HUDEP-2 (cell line): Measurements from ENCODE around the gene FBLN5.
"Not testable (repeated sequence)": the region's sequence is repeated elsewhere in the genome, so short reads cannot be mapped to it uniquely, and the experiment has no call there.

Experiments used
- DNase-seq, 76 experiments: peaks; one replicate each; lab custom pipeline; 2025; ENCODE audit not compliant: unreplicated experiment in 76 of 76; lab: John Stamatoyannopoulos, UW

Gene FBLN5

DNA sequence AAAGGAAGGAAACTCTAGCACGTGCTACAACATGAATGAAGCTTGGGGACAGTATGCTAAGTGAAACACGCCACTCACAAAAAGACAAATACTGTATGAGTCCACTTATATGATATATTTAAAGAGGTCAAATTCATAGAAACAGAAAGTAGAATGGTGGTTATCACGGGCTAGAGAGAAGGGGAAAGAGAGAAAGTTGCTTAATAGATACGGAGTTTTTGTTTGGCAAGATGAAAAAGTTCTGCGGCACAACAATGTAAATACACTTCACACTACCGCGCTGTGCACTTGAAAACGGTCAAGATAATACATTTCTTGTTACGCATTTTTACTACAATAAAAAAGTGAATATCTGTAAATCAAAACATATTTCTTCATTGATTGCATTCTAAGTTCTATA is 37.3 kb downstream of the FBLN5 start:
- DNase-seq = no peak

DNA sequence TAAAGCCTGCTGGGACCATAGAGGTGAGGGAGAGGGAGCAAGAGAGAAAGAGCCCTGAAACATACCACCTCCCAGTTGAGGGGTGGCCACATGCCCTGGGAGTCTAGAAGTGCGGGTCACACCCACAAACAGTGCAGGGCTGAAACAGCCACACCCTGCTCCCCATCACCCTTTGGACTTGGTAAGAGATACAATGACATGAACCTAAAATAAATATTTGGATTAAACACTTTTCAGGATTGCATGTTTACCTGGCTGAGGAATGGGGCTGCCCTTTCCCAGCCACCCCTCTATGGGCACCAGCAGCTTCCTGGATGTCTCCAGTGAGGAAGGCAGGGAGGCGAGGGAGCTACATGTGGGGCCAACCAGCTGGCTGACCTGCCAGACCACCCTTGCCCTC is 41.1 kb downstream of the FBLN5 start:
- no peak for DNase-seq

DNA sequence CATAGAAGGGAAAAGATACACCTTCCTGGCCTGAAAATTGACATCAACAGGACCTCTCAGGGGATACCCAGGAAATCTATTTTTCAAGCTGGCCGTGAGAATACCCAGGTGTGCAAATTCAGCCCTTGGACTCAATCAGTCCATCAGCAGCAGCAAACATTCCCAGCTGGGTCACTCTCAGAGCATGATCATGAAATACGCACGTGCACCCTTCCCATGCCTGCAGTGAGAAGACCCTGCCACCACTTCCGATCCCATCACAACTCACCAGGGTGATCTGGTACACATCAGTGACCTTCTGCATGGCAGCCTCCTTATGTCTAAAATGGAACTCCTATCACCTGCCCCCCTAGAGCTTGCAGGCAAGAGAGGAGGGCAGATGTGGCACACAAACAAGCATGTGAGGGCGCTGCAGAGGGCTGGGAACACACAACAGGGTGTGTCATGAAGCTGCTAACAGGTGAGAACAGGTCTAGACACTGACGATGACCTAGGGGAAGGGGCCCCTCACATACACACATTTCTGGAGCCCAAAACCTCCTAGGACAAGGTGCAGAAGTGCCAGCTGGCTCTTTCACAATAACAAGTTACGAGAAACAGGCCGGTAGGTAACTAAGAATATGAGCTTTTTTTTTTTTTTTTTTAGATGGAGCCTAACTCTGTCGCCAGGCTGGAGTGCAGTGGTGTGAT is 42.4 kb downstream of the FBLN5 start:
- no peak for DNase-seq

DNA sequence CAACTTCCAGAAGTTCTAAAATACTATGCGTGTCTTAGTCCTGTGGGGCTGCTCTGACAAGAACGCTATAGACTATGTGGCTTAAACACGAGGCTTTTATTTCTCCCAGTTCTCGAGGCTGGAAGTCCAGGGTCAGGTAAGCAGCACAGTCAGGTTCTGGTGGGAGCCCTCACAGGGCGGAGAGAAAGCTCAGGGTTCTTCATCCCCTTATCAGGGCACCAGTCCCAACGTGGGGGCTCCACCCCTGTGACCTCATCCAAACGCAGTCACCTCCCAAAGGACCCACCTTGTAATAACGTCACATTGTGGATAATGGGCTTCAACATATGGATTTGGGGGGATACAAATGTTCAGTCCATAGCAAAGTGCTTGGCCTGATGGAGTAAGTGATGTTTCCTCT is 43.0 kb downstream of the FBLN5 start:
- DNase-seq = no peak

DNA sequence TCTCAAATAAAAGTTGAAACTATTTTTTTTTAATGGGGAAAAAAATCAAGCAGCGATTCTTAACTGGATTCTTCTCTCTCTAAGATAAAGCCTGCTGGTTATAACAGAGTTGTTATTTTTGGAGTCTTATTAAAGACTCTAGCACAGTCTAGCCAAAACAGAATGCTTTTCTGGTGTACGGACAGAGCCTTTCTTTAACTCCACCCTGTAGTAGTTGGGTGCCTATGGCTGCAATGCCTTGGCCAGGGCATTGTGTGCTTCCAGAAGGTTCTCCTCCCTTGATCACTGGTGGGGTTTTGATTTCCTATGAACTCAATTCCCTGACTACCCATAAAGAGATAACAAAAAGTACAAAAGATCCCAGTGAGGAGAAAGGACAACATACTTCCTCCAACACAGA is 44.4 kb downstream of the FBLN5 start:
- DNase-seq = no peak

DNA sequence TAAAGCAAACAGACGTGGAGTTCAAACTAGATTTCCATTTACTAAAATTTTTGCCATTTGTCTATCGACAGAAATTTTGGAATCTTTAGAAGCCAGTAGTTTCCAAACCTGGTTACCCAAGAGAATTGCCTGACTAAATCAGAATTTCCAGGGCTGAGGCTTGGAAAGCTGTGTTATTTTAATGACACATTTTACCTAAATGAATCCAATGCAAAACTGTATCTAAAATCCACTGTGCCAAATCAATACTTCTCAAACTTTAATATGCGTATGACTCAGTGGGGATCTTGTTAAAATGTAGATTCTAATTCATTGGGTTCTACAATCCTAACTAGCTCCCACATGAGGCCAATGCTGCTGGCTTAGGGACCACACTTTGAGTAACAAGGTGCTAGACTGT is 45.2 kb downstream of the FBLN5 start:
- no peak for DNase-seq

DNA sequence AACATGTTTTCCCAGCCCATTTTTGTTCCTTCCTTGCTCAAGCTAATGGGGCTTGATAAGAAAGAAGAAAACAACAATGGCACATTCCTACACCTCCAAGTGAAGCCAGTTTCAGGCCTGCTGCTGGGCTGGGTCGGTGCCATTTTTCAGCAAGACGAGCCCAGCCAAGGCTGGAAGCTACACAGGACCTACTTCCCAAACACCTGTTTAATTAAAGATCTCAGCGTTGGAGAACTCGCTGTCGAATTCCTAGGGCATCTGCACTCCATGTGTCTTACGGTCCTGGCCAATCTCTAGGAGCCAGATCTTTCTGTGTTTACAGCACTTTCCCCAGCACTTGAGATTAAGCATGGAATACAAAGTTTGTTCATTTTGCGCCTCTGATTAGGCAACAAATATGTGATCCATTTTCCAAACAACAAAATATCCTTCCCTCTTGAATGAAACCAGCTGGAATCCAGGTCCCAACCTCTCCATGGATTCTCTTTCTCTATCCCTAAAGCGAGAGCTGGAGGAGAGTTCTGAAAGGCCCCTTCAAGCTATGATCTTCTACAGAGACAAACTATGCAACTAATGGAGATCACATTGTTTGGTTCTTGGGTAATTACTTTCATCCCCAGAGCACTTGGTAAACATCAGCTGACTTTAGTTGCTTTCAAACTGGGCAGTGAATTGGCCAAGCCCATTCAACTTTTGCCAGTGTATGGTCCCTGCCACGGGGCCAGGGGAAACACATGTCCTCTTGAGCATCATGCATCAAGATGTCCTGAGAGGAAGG is 45.9 kb downstream of the FBLN5 start:
- DNase-seq = no peak

DNA sequence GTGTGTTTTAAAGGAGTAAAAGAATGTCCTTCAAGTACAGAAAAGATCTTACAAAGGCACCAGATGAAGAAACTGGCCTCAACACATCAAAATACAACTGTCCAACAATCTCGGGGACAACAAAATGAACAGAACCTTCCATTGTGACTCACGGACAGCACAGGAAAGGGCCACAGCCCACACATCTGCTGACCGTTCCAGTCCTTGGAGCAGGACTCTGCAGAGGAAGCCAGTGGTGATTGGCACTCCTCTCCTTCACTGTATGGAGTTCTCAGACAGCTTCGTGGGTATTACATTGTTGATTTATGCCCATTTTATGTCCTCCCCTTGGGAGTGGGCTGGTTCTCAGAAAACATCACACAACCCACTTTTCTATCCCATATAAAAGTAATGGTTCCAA is 47.7 kb downstream of the FBLN5 start:
- DNase-seq = no peak

DNA sequence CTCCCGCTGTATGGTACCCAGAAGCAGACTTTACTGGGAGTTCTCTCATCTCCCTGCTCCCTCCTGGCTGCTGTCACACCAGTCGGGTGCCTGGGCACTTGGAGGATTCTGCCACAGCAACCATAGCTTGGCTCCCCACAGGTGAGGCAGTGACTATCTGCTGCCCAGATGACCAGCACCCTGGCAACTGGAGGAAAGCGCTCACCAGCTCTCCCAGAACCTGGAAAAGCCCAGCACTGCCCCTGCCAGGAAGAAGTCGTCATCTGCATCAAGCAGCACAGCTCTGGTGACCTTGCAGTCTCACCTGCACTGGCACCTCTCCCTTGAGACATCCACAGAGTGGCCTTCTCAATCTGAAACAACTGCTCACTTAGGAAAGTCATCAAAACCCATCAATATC is 48.3 kb downstream of the FBLN5 start:
- no peak for DNase-seq

DNA sequence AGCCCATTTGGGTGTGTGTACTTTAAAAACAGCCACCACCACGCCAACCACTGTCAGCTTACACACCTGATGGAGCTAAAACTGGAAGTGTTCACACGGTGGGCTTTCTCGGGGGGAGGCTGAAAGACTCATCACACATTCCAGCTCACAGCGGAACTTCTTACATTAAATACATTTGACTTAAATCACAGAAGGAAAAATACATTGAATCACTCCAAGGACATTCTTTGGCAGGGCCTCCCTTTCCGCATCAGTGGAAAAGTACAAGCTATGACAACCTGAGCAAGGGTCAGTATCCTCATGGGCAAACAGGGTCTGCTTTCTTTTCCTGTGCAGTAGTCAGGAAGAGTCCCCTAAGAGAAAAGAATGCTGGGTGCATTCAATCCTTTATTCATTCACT is 49.1 kb downstream of the FBLN5 start:
- DNase-seq = no peak

DNA sequence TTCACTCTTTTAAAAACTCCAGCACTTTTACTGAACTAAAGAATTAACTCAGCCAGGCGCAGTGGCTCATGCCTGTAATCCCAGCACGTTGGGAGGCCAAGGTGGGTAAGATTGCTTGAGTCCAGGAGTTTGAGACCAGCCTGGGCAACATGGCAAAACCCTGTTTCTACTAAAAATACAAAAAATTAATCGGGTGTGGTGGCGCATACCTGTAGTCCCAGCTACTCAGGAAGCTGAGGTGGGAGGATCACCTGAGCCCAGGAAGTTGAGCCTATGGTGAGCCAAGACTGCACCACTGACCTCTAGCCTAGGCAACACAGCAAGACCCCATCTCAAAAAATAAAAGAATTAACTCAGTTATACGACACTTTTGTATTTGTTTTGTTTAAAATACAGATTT is 49.8 kb downstream of the FBLN5 start:
- DNase-seq = not testable (repeated sequence)

DNA sequence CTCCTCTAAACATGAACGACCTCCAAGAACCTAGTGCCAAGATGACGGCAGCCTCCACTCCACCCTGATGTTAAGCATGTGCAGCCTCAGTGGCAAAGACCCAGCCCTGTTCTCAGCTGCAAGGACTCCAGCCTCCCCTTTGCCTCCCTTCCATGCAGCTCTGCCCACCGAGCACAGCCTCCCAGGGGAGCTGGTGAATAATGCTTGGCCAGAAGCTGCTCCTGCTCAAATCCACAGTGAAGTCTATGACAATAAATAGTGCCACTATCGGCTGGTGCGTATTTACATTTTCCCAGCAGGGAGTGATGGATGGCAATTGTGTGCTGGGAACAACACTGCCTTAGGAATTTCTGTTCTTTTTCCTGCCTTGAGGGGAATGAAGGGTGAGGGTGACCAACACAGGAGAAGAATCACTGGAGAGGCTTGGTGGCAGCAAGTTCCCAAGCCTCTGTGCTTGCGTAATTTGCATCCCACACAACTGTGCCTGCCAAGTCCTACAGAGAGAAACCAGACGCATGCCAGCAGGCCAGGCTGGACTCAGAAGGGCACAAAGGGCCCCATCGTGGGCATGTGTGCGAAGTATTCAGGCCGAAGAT is 50.3 kb downstream of the FBLN5 start:
- DNase-seq = no peak

DNA sequence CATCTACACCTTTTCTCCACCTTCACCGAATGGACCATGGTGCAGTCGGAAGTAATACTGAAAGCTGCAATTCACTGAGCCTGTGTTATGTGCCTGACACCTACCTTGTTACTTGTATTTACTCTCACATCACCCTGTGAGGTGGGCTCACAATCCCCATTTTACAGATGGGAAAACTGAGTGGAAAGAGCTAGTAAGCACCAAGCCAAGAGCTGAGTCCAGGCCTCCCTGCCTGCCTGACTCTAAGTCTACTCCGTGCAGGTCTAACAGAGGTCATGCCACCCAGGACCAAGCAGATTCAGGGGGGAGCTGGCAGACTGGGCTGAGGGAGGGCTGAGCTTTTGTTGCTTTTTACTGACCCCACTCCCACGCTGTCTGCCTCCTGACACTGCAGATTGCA is 51.1 kb downstream of the FBLN5 start:
- DNase-seq = no peak

DNA sequence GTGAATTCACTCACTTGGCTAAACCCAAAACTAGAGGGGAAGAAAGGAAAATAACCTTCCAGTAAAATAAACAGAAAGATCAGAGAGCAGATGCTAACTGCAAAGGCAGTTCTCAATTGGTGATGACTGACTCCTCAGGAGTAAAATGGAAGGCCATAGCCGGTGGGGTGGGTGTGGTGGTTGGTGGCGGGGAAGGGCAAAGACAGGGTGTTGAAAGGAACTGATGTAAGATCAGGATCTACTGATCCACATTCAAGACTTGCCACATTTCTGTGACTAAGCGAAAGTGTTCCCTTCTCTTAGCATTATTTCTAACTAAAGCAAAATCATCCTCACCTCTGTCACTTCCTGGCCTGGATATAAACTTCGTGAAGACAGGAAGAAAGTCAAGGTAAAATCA is 53.8 kb downstream of the FBLN5 start:
- no peak for DNase-seq

DNA sequence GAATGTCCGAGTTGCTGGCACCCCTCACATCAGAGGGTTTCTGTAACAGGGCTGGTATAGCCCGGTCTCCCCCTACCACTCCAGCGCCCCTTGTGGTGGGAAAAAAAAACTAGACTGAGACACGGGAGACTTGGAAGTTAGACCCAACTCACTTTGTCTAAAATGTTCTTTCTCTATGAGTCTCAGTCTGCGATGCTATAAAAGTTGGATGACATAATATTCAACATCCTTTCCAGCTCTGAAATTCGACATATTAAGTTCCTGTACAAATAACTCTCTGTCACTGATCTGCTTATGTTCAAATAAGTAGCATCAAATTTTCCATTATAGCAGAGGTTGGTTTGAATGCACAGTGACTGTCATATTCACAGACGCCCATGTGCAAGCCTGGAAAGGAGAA is 54.5 kb downstream of the FBLN5 start:
- DNase-seq = peak in 8 of 76 experiments; percentile 3 to 8 (median 4)

DNA sequence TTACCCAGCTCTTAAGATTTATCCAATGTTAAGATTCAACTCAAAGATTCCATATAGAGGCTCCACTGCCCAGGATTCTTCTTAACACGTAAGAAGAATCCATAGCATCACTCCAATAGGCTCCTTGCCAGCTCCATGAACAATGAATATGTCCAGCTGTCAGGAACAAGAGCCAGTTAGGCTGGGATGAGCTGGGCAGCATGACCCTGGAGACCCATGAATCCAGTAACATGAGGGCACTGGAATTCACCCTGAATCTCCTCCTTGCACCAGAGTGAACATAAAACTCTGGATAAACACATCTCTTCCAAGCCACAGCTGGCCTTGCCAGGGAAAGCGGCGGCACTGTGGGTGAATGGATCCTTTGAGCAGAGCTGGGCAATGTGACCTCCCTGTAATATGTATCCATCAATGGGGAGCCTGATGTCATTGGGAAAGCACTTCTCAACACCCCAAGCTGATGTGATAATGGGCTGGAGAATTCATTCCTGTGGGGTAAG is 55.7 kb downstream of the FBLN5 start:
- DNase-seq = no peak

DNA sequence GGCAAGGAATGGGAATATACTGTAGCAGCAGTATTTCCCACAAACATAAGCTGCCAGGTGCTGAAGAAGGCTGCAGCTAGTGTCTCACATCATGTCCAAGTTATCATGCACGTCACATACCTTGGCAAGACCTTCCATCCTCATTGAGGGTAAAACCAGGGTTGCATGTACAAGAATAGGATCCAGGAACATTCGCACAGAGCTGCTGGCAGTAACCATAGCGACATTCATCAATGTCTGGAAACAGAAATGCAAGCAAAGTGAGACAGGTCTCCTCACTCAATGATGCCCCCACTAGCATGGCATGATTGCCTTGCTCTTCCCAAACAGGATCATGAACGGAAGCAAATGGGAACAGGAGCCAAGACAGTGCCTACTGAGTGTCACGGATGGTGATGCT is 56.4 kb downstream of the FBLN5 start:
- DNase-seq = no peak

DNA sequence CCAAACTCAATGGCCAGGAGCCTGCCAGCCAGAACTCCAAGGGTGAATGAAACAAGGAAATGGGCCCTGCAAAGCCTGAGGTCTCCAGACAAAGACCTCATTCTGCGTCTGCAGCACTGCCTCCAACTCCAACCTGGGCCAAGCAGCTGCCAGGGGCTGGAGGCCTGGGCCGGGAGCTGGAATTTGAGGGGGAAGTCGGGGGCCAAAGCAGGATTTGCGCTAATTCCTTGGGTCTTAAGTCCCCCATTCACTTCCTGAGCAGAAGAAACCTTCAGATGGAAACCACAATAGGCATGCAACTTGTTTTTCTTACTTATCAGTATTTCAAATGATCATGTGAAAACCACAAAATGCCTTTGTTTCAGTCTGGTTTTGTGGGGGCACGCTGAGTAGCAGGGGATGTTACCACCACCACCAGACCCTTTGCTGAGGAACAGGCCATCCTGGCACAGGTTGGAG is 57.2 kb downstream of the FBLN5 start:
- no peak for DNase-seq

DNA sequence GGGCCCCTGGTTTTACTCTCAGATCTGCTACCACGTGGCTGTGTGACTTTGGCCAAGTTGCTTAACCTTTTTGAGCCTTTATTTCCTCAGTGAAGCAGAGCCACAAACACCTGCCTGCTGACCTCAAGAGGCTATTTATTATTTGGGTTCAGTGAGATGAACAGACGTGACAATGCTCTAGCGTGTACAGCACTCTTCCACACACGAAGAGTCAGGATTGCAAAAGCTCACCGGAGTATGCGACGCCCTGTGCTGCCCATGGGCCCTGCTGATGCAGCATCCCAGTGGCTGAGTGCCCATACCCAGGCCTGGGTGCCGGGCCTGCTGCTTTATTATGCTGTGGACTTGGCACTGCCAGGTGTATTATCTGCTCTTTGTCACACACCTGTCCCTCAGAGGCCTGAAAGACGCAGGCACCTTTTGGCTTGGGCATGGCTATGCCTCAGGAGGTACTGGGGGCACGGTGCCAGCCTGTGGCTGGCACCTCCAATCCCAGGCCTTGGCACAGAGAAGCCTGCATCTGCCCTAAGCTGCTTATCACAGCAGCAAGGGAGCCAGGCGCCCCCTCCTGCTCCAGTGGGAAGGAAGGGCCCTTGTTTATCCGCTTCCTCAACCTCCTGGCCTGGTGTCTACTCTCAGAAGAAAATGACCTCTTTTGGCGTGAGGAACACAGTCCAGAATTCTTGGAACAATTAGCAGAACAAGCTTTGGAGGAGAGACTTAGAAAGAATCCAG is 57.9 kb downstream of the FBLN5 start:
- DNase-seq = no peak

DNA sequence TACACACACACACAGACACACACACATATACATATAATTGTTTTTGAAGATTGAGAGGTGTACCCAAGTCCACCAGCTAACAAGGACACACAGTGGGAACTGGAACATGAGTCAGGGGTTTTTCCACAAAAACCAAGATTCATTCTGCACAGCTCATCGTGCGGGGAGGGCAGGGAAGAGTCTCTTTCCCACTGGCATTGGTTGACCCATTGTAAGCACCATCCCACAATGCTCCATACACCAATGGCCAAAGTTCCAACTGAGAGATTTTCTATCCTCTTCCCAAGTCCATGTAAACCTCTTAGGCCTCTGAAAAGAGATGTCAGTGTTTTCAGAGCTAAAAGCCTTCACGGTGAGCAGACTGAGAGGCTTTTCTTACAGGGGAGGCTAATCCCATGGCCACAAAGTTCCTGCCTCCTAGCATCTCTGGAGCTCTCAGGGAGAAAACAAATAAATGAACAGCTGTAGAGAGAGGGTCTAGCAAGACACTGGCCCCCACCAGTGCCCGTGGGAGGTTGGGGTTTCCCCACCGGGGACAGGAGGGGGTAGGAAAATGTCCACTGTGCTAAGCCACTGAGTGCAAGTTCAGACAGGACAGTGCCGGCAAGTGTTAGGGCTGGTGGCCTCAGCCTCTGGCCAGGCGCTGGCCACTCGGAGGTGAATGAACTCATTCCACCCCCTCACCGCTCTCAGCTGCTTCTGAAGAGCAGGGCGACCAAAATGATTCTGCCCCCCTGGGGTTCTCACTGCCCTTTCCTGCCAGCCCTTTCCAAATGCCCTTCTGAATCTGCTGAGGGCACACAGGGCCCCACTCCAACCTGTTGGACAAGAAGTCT is 58.6 kb downstream of the FBLN5 start:
- DNase-seq = no peak
